Liver (tissue), 3 donors: Measurements from ENCODE around the gene ZSWIM4.

Source experiments
- FOXA1 ChIP-seq: IDR thresholded peaks from 2 replicates; pipeline ENCODE4 v1.6.1; 2016; ENCODE audit warnings: antibody characterized with exemption
- RAD21 ChIP-seq, 2 donors: IDR thresholded peaks; 2 replicates each; pipeline ENCODE4 v1.6.1; 2016; ENCODE audit warnings: antibody characterized with exemption in 2 of 2, mild to moderate bottlenecking in 2 of 2
- TAF1 ChIP-seq: conservative IDR thresholded peaks from 2 replicates; pipeline ENCODE4 v1.6.1; 2016; ENCODE audit warnings: antibody characterized with exemption, mild to moderate bottlenecking
- TF ChIP-seq, protein P1 (sequence below): fragments of 150-350 bp; IDR thresholded peaks from 2 replicates; pipeline ENCODE4 v1.5.1; 2017; ENCODE audit warnings: improper control_type of control experiment, low read depth, low read length; ENCODE audit not compliant: missing input control
- TF ChIP-seq, protein P2 (sequence below): IDR thresholded peaks from 2 replicates; pipeline ENCODE4 v1.6.1; 2016; ENCODE audit warnings: antibody characterized with exemption
- donor health status: healthy.
- donor health status: healthy.

GRCh38 chr19:13764101-13764807 lies 31.0 kb upstream of the ZSWIM4 start, which contains the start of gene MRI1:
- TF ChIP-seq, protein P1, sequence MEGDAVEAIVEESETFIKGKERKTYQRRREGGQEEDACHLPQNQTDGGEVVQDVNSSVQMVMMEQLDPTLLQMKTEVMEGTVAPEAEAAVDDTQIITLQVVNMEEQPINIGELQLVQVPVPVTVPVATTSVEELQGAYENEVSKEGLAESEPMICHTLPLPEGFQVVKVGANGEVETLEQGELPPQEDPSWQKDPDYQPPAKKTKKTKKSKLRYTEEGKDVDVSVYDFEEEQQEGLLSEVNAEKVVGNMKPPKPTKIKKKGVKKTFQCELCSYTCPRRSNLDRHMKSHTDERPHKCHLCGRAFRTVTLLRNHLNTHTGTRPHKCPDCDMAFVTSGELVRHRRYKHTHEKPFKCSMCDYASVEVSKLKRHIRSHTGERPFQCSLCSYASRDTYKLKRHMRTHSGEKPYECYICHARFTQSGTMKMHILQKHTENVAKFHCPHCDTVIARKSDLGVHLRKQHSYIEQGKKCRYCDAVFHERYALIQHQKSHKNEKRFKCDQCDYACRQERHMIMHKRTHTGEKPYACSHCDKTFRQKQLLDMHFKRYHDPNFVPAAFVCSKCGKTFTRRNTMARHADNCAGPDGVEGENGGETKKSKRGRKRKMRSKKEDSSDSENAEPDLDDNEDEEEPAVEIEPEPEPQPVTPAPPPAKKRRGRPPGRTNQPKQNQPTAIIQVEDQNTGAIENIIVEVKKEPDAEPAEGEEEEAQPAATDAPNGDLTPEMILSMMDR = no peak
- TF ChIP-seq RAD21 (IDR thresholded peaks at IDR 0.05) (no peak), FOXA1 (no peak), TAF1 (no peak)
- TF ChIP-seq, protein P2, sequence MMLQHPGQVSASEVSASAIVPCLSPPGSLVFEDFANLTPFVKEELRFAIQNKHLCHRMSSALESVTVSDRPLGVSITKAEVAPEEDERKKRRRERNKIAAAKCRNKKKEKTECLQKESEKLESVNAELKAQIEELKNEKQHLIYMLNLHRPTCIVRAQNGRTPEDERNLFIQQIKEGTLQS = no peak
